ENCODE results near the gene TLR9.

DNA sequence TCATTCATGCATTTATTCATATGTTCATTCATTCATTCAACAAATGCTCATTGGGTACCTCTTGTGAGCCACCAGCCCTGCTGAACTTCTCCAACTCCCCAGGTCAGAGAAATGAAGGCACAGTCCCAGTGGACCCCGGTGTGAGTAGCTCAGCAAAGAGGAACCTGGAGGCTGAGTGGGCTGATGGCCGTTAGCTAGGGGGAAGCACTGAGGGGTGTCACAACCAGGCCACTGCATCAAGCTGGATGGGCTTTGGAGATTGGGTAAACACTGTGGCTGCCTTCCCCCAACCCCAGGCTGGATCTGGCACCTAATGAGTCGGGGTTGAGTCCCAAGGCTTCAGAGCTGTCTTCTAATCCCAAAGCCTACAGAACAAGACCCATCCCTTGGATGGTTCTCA, 39.6 kb downstream of the TLR9 start:
- TF ChIP-seq FOXM1 (IDR thresholded peaks at IDR 0.05; ENCODE audit: low read depth) (no peak), FOXM1 (CRISPR knock-in tag; IDR thresholded peaks at IDR 0.05; ENCODE audit: low read depth) (no peak), HMGN3 (IDR thresholded peaks at IDR 0.05; ENCODE audit: borderline replicate concordance, extremely low read depth, insufficient read length, low read depth, low read length) (no peak), RFX5 (IDR thresholded peaks at IDR 0.05; ENCODE audit: low read depth, low read length) (no peak)

Measured in K562 (cell line).